ENCODE results near the gene LTBP1.

DNA sequence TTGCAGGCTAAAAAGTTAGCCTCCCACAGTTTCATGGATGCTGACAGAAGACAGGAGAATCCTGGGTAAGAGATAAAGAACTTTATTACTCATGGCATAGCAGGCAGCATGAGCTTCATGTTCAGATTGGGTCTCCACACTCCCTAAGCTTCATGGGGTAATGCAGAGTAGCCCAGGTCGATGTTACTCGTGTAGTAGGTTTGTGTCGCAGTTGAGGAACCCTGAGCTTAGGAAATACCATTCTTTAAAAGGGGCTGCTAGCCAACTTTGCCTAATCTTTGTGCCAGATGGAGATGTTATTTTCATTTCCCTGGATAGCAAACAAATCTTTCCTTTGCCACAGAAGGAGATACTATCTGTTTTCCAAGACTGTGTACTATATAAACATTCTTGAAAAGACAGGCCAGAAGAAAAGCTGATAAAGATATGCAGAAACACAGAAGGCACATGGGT lies 117.6 kb downstream of the LTBP1 start:
- TF ChIP-seq, protein P1, sequence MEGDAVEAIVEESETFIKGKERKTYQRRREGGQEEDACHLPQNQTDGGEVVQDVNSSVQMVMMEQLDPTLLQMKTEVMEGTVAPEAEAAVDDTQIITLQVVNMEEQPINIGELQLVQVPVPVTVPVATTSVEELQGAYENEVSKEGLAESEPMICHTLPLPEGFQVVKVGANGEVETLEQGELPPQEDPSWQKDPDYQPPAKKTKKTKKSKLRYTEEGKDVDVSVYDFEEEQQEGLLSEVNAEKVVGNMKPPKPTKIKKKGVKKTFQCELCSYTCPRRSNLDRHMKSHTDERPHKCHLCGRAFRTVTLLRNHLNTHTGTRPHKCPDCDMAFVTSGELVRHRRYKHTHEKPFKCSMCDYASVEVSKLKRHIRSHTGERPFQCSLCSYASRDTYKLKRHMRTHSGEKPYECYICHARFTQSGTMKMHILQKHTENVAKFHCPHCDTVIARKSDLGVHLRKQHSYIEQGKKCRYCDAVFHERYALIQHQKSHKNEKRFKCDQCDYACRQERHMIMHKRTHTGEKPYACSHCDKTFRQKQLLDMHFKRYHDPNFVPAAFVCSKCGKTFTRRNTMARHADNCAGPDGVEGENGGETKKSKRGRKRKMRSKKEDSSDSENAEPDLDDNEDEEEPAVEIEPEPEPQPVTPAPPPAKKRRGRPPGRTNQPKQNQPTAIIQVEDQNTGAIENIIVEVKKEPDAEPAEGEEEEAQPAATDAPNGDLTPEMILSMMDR (IDR thresholded peaks at IDR 0.05), result no peak
- TF ChIP-seq POLR2A (IDR thresholded peaks at IDR 0.05), result no peak

All from breast epithelium (tissue), 3 donors.